NCI-H1930 (cell line): ENCODE results near the gene PLK5.
"Not testable (repeated sequence)": the region's sequence is repeated elsewhere in the genome, so short reads cannot be mapped to it uniquely, and the experiment has no call there.

Source experiments
- DNase-seq, 2 experiments: peaks; one replicate each; lab custom pipeline; 2025; lab: John Stamatoyannopoulos, UW

PLK5 gene

GRCh38 chr19:1525343-1525742 is 1.5 kb downstream of the PLK5 start:
- no peak for DNase-seq

- no peak for DNase-seq
These were observed 2.3 kb downstream of the PLK5 start for GRCh38 chr19:1526066-1526778.

GRCh38 chr19:1526979-1527649 is 3.2 kb downstream of the PLK5 start:
- DNase-seq, result no peak

- no peak for DNase-seq
These were observed 3.9 kb downstream of the PLK5 start for GRCh38 chr19:1527650-1528309.

GRCh38 chr19:1528596-1529429 is 4.9 kb downstream of the PLK5 start:
- DNase-seq, result no peak

GRCh38 chr19:1529430-1529816 is 5.5 kb downstream of the PLK5 start:
- DNase-seq, result no peak

GRCh38 chr19:1530856-1531255 is 7.0 kb downstream of the PLK5 start:
- DNase-seq, result not testable (repeated sequence)

GRCh38 chr19:1531587-1531986 is 7.7 kb downstream of the PLK5 start:
- no peak for DNase-seq

GRCh38 chr19:1532003-1532402 is 8.1 kb downstream of the PLK5 start:
- DNase-seq, result no peak

GRCh38 chr19:1533510-1534150 is 9.8 kb downstream of the PLK5 start:
- DNase-seq, result no peak

- DNase-seq, result no peak
These were observed 11.1 kb downstream of the PLK5 start for GRCh38 chr19:1534972-1535371.

- DNase-seq, result not testable (repeated sequence)
These were observed 11.8 kb downstream of the PLK5 start for GRCh38 chr19:1535699-1536098.

GRCh38 chr19:1538978-1539377 is 15.1 kb downstream of the PLK5 start:
- DNase-seq, result no peak

- not testable (repeated sequence) for DNase-seq
These were observed 15.9 kb downstream of the PLK5 start for GRCh38 chr19:1539749-1540148.

GRCh38 chr19:1540365-1540925 is 16.6 kb downstream of the PLK5 start:
- no peak for DNase-seq

- DNase-seq, result no peak
These were observed 25.6 kb downstream of the PLK5 start for GRCh38 chr19:1549332-1549945.

GRCh38 chr19:1551068-1552040 is 27.5 kb downstream of the PLK5 start:
- DNase-seq, result no peak

GRCh38 chr19:1553415-1553814 is 29.5 kb downstream of the PLK5 start:
- DNase-seq, result no peak

GRCh38 chr19:1554968-1555367 is 31.1 kb downstream of the PLK5 start:
- no peak for DNase-seq
